Kidney tubule cell (primary cell): Measurements from ENCODE around the gene ANKDD1B.
A peak's percentile ranks its signal among the peaks of the same experiment; 100 is the strongest.

Source experiments
- DNase-seq: peaks from one replicate; pipeline ENCODE4 v3.0.0-alpha.2; 2018; ENCODE audit warnings: low spot score

ANKDD1B gene

DNA sequence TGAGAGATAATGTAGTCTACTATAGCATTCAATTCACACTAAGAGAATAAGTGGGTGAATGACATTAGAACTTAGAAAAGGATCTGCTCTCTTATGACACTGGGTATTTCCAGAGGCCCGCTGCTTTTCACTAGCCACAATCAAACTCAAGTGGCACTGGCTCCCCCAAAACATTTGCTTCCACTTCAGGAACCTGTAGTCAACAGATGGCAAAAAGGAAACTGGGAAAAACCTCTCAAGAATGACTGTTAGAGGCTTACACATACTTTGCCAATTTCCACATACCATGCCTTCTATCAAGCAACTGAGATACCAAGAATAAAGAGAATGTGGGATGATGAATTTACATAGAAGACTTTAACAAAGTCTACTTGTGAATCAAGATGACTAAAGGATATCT lies 94.8 kb downstream of the ANKDD1B start:
- peak; percentile 7 for DNase-seq

DNA sequence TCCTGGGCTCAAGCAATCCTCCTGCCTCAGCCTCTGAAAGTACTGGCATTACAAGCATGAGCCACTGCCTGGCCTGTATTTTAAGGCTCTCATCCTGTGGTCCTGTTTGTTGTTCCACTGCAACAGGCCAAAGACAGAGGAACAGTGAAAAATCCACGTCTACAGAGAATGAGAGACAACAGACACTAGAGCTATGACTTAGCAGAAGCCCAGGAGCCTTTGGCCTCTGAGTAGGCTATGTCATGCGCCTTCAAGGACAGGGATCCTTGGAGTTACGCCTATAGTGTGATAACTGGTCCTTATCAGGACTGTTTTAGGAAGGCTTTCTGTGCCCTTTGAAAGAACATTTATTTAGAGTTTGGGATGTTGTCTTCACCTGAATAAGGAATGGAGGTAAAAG lies 95.5 kb downstream of the ANKDD1B start:
- DNase-seq = no peak

DNA sequence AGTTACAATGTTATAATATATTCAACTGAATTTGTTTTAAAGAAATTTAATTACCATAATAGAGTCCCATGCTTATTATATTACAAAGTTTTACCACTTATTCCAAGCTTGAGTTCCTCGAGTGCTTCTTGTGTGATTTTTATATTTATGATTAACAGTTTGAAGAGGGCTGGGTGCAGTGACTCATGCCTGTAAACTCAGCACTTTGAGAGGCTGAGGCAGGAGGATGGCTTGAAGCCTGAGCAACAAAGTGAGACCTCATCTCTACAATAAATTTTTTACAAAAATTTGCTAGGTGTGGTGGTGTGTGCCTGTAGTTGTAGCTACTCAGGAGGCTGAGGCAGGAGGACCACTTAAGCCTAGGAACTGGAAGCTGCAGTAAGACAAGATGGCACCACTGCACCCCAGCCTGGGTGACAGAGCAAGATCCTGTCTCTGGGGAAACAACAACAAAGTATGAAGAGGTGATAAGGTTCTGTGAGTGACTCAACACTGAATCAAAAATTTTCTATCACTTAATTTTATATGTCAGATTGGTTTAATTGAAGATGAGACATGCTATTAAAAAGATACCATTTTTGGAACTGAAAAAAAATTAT lies 96.8 kb downstream of the ANKDD1B start:
- DNase-seq = peak; percentile 75

DNA sequence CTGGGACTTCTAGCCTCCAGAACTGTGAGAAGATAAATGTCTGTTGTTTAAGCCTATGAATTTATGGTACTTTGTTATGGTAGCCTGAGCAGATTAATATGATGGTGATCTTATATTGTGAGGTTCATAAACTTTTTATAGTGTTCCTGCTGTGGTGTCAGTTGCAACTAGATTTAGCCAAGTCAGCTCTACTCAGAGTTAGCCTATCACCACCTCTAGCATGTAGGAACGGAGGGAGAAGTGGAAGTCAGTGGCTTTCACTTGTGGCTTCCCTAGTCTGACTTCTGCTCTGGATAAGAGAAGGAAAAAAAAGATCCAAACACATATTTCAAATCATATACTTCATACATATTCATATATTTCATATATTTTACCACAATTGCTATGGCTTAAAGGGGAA lies 99.4 kb downstream of the ANKDD1B start:
- no peak for DNase-seq

DNA sequence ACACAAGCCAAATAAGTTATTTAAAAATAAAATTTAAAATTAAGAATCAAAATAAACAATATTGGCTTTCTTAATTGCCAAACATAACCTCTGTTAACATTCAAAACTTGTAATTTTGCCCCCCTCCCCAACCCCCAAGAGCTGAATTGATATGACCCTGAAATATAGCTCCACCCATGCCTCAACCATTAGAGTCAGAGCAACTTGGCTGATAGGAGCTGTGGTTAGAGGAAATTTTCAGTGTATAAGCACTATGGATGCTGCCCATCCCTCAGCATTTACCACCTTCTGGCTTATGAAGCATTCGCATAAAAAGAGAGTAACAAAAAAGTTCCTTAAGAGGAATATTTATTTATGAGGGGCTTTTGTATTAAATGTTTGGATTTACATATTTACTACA lies 99.9 kb downstream of the ANKDD1B start:
- no peak for DNase-seq

DNA sequence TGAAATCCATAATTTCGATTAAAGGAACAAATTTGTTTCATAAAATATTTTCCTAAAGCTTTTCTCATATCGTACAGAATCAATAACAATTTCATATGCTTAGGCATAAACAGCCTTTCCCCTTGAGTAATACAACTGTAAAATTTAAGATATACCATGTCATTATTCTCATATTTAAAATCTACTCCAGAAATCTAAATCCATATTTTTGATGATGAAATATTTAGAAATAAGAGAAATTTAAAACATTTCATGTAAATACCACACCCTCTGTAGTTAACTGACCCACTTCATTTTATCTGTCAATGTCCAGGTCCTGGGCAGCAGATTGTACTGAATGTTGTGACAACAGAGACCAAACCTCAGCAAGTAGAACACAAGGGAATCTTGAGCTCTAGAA lies 100.8 kb downstream of the ANKDD1B start:
- no peak for DNase-seq

DNA sequence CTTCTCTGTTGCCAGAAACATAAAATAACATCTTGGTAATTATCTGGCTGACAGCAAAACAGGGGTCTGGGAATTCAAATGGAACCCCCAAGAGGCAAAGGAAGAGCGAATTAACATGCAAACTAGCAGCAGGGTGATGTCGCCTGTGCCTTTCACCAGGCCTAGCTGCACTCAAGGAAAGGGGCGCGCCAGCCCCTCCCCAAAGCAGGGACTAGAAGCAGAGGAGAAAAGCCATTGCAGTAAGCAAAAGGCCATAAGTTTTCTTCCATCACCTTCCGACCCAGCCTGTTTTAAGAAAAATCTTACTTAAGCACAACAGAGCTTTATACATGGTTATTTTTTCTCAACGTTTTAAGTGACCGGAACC lies 105.4 kb downstream of the ANKDD1B start:
- DNase-seq = no peak

DNA sequence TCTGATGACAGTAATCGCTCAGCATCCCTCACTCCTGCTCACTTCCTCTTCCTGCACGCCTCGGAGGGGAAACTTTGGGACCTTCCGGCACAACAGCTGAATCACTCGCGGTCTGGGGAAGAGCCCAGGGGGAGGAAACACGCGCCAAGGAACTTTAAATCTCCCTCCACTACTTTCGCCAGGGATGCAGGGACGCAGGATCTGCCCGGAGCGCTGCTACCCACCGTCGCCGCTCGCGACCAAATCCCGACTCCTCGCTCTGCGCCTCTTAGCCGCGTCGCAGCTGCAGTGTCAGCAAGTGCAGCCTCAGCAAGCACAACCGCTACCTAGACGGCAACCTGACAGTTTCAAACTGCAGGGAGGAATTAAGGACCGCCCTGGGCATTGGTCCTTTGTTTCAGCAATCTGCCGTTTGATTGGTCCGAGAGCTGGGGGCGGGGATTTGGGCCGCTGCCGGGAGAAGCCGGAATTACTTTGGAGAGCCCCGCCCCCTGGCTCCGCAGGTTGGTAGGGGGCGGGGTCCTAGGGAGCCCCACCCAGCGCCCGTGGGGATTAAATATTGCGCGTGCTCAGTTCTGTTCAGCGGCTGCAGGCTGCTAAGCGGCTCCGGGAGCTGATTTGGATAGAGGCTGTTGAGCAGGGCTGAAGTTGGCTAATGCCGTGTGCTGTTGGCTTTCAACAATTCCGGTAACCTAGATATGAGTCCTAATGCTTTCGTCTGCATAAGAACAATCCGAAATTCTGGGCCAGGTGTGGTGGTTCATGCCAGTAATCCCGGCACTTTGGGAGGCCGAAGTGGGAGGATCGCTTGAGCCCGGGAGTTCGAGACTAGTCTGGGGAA lies 106.0 kb downstream of the ANKDD1B start, which contains the start of gene POC5:
POC5 (minus strand) TSS at position 356 of the 841 bp plus-strand sequence. CDS start 4,500 bp downstream, outside the sequence.
- peak; percentile 97 for DNase-seq

DNA sequence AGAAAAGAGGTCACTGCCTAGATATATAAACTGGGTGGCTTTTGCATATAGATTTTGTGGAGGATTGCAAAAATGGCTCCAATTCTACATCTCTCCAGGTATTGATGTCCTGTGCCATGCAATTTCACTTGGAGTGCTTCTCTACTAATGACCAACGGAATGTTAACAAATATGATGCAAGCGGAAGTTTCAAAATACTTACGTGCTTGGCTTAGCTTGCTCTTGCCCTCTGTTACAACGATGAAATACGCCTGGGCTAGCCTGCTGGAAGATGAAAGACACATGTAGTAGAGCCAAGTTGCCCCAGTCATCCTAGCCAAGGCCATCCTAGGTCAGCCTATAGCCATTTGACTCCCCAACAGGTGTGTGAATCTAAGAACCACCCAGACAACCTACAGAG lies 109.6 kb downstream of the ANKDD1B start:
- no peak for DNase-seq
